ENCODE data around the gene PCF11. TPM values are rescaled to one million over a fixed set of nuclear protein-coding genes. Genes with fewer than 3 reads are reported as not detected.
"Not testable (repeated sequence)": the region's sequence is repeated elsewhere in the genome, so short reads cannot be mapped to it uniquely, and the experiment has no call there.

The PCF11 gene
- total RNA-seq, 1 experiment from 2014 or later, result 58.3 TPM

- DNase-seq (ENCODE audit: low spot score), result no peak
These were observed 34.6 kb downstream of the PCF11 start for GRCh38 chr11:83191491-83191890.

DNA sequence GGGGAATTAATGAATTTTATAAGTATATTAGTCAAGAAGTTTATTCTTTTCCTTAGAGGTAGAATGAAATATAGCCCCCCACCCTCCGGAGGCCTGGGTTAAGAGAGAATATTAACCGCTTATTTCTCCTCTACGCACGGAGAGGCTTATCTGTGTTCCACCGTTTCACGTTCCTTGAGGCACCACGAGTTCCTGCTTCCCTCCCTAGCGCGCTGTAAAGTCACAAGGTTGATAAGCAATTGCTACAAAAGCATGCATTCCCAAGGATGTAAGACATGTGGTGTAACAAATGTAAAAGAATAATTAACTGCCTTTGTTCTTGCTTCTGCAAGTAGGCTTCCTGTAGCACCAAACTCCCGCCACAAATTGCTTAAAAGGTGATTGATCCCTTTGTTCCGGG lies 35.1 kb downstream of the PCF11 start:
- DNase-seq (ENCODE audit: low spot score), result no peak

DNA sequence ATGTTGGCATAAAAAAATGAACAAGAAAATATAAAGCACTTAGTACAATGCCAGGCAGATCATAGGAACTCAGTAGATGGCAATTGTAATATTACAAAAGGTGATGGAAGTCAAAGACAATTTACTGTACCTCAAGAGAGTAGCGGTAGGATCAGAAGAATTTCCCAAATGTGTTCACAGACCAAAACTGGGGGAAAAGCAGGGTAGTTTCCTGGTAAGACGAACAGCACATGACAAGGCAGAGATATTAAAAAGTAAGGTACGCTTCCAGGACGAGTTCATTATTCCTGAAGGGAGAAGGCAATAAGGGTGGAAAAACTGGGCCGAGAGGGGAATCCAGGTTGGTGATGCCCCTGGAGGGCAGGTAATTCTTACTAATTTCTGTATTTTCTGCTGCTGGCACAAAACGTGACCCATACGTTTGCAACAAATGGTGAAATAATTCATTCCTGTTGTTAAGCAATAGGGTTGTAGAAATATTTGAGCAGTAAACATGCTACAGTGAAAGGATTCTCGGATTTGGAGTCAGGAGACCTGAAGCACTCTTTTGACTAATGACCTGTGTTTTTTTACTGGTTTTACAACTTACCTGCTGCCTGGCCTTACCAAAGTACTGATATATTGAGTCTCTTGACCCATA lies 35.8 kb downstream of the PCF11 start:
- no peak for DNase-seq (ENCODE audit: low spot score)

DNA sequence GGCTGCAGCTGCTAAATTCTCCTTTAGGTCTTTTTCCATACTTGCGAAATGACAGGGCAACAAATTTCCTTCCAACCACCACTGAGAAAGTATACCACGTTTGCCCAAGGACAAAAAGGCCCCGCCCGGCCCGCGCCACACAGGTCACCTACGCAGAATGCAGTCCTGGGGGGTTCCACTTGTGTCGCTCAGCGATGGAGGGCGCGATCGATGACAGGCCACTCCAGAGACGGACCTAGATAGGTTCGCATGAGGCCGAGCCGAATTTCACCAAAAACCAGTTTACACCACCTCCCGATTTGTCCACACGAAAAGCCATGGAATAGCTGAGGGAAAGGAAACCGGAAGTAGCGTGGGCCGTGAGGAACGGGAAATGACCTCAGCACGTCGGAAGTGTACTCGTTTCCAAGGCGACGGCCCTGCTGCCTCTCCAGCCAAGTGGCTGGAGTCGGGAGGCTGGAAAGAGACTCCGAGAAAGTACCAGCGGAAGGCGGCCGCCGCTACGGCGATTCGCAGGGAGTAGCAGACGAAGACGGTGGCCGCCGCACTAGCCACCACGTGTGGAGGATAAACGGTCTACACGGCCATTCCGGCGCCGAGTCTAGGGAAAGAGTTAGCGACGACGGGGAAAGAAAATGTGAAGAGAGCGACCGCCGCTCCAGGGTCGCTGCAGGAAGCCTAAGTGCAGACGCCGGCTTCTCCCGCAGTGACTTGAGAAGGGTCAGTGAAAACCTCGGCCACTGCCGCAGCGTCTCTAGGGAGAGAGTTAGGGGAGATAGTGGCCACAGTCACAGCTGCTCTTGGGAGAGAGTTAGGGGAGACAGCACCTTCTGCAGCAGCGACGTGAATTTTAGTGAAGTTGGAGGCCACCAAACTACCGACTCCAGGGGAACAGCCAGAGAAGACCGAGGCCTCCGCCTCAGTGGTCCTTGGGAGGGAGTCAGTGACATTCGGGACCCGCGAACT lies 36.7 kb downstream of the PCF11 start, which contains the start of gene ANKRD42:
ANKRD42 (plus strand) TSS at position 398 of the 966 bp plus-strand sequence. CDS start 959 bp downstream, outside the sequence.
- DNase-seq (ENCODE audit: low spot score), result peak; percentile 98

DNA sequence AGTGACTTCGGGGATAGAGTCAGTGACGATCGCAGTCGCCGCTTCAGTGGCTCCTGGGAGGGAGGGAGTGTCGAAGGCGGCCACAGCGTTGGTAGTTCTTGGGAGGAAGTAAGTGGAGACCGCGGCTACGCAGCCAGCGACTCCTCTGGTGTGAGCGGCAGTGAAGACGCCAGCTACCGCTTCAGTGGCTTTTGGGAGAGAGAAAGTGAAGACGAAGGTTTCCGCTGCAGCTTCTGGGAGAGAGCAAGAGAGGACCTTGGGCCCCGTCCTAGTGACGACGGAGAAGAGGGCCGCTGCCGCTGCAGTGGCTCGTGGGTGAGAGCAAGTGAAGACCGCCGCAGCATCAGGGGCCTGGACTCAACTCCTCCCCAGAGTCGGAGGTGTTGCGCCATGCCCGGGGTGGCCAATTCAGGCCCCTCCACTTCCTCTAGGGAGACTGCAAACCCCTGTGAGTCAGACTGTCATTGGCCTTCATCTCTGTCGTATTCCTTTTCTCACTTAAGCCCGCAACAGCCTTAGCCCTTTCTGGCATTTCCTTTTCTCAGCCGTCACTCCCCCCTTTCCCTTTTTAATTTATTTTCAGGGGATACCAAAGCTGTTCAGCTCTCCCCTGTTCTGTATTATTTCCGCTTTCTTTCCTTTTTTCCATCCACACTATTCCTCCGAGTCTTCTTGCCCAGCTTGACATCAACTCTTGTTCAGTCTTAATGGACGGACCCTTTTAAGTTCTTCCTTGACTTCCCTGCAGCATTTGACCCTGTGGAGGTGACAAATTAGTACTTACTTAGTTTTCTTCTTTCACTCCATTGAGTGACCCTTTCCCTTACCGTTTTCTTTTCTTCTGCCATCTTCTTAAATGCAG lies 37.6 kb downstream of the PCF11 start:
- peak; percentile 66 for DNase-seq (ENCODE audit: low spot score)

GRCh38 chr11:83195143-83195466 lies 38.2 kb downstream of the PCF11 start:
- DNase-seq (ENCODE audit: low spot score), result peak; percentile 47

DNA sequence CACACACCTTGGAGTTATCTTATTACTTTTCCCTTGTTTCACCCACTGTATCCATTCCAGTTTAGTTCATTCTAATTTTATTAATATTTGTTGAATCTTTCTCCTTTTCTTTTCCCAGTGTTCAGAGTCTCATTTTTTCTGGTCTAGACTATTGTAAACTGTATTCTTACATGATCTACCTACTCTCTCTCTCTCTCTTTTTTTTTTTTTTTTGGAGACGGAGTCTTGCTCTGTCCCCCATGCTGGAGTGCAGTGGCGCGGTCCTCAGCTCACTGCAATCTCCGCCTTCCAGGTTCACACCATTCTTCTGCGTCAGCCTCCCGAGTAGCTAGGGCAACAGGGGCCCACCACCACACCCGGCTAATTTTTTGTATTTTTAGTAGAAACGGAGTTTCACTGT lies 38.7 kb downstream of the PCF11 start:
- no peak for DNase-seq (ENCODE audit: low spot score)

DNA sequence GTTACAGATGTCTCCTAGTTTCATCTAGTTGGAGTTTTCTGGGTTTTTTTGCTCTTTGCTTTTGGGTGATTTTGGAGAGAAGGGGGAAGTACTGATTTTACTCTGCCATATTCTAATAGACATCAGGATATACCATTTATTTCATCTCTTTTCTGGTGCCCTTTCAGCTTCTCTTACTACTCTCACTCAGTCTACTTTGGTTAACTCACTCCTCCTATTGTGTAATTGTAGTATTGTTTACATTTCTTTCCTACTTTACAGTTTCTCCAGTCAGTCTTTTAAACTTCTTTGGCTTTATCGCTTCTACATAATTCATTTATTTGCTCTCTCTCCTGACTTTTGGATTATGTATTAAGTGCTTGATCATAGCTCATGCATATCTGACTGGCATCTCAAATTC lies 43.1 kb downstream of the PCF11 start:
- DNase-seq (ENCODE audit: low spot score), result no peak

DNA sequence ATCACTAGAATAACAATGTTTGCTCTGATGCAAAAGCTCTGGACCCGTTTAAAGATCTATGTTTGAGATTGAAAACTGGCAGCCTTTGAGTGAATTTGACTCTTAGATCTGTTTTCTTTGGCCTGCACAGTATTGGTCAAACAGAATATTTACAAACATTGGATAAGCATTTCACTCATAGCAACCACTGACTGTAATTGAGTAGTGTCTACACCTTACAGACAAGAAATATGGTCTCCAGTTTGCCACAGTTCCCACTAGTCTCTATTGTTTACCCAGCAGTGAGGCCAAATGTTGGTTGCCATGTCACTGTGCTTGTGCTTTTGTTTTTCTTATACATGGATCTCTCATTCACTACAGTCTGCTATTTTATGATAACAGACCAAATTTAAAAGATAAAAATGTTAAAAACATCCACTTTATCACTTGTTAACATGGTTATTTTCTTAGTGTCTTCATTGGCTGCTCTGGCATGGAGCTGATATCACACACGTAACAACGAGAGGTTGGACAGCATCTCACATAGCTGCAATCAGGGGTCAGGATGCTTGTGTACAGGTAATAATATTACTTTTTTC lies 48.8 kb downstream of the PCF11 start:
- no peak for DNase-seq (ENCODE audit: low spot score)

- no peak for DNase-seq (ENCODE audit: low spot score)
These were observed 49.3 kb downstream of the PCF11 start for GRCh38 chr11:83206221-83206620.

DNA sequence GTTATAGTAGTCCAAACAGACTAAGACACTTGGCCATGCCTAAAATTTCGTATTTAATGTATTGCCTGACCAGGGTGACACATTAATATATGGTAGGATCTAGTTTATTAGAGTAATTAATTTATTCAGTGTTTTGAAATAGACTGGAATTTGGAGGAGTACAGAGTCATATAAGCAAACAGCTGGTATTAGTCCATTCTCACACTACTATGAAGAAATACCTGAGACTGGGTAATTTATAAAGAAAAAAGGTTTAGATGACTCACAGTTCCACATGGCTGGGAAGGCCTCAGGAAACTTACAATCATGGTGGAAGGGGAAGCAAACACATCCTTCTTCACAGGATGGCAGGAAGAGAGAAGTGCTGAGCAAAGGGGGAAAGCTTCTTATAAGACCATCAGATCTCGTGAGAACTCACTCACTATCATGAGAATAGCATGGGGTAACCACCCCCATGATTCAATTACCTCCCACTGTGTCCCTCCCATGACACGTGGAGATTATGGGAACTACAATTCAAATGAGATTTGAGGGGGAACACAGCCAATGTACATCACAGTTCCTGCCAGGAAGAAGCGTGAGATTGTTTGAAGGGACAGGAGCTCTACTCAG lies 49.9 kb downstream of the PCF11 start:
- not testable (repeated sequence) for DNase-seq (ENCODE audit: low spot score)

- peak; percentile 43 for DNase-seq (ENCODE audit: low spot score)
These were observed 62.2 kb downstream of the PCF11 start for GRCh38 chr11:83219095-83219494.

DNA sequence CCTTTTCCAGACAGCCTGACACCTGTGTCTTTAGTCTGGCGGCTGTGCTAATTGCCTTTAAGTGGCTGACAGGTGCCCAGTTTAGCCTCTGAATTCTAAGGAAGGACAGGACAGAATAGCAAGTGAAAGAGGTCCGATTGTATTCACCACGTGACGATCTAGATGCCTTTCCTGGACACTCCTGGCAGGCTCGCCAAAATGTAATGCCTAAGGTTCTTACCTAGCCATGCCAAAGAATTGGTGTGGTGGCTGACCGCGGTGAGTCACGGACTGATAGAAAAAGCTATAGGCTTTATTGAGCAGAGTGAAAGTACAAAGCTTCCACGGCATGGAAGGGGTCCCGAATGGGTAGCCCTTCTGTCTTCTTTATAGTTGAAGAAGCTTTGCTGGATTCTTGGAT lies 63.3 kb downstream of the PCF11 start:
- DNase-seq (ENCODE audit: low spot score), result no peak

- DNase-seq (ENCODE audit: low spot score), result no peak
These were observed 64.8 kb downstream of the PCF11 start for GRCh38 chr11:83221694-83222093.

DNA sequence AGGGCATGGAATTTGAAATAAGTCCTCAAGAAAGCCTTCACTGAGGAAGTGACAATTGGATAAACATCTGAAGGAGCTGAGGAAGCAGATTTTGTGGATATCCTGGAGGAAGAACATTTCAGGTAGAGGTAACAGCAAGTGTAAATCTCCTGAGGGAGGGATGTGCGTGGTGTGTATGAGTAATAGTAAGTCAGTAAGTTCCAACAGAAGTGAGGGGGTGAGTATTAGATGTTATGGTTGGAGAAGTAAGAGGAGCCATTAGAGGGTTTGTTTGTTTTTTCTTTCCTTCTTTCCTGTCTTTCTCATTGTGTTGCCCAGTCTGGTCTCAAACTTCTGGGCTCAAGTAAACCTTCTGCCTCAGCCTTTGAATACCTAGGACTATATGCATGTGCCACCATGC lies 65.6 kb downstream of the PCF11 start:
- DNase-seq (ENCODE audit: low spot score), result no peak

- no peak for DNase-seq (ENCODE audit: low spot score)
These were observed 66.5 kb downstream of the PCF11 start for GRCh38 chr11:83223457-83223856.

DNA sequence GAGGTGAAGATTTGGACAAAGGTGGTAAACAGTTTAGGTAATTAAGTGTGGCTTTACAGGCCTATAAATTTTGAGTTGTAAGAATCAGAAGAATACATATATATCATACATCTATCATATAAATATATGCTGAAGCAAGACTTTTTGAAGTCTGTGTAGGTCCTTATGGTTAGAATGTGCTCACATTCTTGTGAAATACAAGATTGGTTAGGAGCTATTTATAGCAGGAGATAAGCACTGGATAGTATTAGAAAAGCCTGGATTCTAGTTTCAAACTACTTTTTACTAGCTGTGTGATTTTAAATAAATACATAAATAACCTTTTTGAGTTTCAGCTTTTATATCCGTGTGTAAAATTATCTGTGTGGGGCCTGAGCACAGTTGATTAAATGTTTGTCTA lies 78.9 kb downstream of the PCF11 start:
- no peak for DNase-seq (ENCODE audit: low spot score)

All from HT-29 (cell line).